ENCODE data around the gene SAE1.

DNA sequence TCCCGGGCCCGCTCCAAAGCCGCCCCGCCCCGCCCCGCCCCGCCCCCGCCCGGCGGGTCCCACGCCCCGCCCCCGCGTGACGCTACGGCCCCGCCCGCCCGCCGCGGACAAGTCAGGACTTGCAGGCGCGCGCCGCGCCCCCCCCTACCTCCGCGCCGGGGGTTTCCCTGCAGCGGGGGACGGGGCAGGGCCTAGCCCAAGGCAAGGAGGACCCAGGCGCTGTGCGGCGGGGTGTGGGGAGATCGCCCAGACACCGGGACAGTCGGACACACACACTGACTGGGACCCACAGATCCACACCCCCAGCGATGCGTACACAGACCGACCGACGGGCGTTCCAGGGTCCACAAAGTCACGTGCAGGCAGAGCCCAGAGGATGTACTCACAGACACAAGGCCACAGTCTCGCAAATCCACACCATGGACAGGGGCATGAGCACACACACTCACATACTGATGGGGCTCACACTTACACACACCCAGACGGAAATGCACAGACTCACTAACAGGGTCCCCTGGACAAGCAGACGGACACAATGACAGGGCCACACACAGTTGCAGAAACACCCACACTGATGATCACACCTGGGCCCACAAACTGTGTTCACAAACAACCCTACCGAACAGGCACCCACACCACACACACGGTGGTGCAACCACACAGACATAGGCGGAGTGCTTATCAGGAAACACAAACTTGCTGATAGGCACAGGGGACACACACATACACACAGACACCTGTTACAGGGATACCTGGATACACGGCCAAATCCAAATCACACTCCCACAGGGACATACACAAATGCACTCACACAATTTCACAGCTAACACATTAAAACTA, 100.8 kb downstream of the SAE1 start:
- TF ChIP-seq, protein P1, sequence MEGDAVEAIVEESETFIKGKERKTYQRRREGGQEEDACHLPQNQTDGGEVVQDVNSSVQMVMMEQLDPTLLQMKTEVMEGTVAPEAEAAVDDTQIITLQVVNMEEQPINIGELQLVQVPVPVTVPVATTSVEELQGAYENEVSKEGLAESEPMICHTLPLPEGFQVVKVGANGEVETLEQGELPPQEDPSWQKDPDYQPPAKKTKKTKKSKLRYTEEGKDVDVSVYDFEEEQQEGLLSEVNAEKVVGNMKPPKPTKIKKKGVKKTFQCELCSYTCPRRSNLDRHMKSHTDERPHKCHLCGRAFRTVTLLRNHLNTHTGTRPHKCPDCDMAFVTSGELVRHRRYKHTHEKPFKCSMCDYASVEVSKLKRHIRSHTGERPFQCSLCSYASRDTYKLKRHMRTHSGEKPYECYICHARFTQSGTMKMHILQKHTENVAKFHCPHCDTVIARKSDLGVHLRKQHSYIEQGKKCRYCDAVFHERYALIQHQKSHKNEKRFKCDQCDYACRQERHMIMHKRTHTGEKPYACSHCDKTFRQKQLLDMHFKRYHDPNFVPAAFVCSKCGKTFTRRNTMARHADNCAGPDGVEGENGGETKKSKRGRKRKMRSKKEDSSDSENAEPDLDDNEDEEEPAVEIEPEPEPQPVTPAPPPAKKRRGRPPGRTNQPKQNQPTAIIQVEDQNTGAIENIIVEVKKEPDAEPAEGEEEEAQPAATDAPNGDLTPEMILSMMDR (IDR thresholded peaks at IDR 0.05): no peak
- TF ChIP-seq POLR2A (IDR thresholded peaks at IDR 0.05): no peak
